C4-2B (cell line): ENCODE results near the gene SLC23A2.

Experiments
- H3K27ac ChIP-seq: fragments of 450-650 bp; 2 replicates; pipeline ENCODE4 v1.5.1; 2017
- ZFX ChIP-seq: fragments of 450-650 bp; IDR thresholded peaks from 2 replicates; pipeline ENCODE4 v1.6.1; 2017
- TF ChIP-seq, protein P1 (sequence below): fragments of 450-650 bp; conservative IDR thresholded peaks from 2 replicates; pipeline ENCODE4 v1.5.1; 2017; ENCODE audit warnings: mild to moderate bottlenecking

SLC23A2 gene

DNA sequence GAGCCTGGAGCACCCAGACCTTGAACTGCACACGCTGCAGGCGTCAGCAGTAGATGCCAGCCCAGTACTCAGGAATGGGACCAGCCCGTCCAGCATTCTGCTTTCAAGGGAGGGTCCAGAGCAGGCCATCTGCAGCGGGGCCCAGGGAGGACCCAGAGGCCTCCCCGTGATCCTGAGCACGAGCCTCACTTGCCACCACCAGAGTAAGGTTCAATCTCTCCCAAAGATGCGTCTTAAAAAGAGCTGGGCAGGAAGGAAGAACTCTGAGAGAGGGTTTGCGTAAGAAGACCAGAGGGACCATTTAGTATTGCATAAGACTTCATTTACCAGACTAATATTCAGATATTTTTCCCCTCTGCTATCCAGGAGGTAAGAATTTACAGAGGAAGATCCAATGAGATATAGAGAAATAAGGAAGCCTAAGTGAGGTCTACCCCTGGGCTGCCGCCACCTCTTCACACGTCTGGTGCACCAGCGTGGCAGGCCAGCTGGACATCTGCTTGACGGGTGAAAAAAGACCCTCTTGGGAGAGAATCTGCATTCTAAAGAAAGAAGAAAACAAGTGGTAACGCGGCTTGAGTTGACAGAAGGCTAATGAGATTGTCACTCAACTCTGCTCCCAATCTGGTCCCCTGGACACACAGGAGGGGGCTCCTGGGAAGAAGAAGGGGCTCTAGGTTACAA, 172.3 kb downstream of the SLC23A2 start:
- TF ChIP-seq, protein P1, sequence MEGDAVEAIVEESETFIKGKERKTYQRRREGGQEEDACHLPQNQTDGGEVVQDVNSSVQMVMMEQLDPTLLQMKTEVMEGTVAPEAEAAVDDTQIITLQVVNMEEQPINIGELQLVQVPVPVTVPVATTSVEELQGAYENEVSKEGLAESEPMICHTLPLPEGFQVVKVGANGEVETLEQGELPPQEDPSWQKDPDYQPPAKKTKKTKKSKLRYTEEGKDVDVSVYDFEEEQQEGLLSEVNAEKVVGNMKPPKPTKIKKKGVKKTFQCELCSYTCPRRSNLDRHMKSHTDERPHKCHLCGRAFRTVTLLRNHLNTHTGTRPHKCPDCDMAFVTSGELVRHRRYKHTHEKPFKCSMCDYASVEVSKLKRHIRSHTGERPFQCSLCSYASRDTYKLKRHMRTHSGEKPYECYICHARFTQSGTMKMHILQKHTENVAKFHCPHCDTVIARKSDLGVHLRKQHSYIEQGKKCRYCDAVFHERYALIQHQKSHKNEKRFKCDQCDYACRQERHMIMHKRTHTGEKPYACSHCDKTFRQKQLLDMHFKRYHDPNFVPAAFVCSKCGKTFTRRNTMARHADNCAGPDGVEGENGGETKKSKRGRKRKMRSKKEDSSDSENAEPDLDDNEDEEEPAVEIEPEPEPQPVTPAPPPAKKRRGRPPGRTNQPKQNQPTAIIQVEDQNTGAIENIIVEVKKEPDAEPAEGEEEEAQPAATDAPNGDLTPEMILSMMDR = no peak
- TF ChIP-seq ZFX = no peak
- H3K27ac ChIP-seq = no peak overlapping the region

DNA sequence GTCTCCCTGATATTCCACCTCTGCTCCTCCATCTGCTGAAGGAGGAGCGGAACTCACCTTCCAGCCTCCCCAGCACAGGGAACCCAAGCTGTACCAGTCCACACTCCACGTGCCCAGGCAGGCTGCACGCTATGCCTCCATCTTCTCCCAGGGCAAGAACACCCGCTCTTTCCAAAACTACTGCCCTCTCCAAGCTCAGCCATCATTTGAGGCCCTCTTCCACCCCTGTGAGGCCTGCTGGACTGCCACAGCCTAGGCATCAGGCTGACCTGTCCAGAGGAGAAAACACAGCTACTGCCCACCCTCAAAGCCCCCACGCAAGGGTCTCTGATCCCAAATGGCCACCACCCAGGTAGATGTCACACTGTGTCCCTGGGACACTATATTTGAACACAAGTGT, 179.7 kb downstream of the SLC23A2 start:
- TF ChIP-seq, protein P1 = no peak
- no peak for TF ChIP-seq ZFX
- H3K27ac ChIP-seq = no peak overlapping the region

DNA sequence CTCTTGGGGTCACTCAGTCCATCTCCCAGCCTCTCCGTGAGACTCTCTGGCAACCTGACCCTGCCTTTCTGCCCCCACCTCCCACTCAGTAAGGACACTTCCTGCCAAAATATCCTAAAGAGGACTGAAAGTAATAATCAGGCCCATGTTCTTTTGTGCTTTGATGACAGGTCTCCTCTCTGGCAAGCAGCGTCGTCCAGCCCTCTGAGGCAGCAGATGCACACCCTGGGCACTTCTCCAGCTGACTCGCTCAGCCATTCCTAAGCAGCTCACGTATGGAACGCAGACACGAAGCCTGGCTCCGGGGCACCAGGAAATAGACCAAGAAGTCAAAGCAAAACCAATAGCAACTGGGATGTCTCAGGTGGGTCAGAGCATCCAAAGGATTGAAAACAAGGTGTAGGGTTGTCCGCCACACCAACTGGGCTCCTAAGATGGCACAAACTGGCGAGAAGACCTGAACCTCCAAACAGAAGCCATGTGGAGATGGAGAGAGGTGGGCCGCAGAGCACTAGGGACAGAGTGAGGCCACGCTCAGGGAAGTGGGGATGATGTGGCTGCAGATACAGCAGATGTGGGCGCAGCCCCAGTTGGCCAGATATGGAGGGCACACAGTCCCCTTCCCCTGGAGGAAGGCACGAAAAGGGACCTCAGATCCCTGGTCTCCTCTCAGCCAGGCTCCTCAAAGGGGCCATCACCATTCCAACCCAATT, 180.3 kb downstream of the SLC23A2 start:
- TF ChIP-seq, protein P1 = no peak
- no peak for TF ChIP-seq ZFX
- H3K27ac ChIP-seq = no peak overlapping the region

DNA sequence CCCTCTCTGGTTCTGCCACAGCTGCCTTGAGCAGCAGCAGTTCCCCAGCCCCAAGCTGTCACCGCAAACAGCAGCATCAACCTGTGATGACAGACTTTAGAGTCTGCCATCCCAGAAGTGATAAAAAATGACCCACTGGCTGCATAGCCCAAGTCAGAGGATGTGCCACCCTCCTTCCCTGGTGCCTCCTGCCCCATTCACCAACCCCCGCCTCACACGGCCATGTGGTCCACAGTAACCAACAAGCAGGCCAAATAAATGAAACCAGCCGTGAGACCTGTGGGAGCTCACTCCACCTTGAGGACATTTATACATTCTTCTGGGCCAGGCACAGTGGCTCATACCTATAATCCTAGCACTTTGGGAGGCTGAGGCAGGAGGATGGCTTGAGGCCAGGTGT, 181.4 kb downstream of the SLC23A2 start:
- TF ChIP-seq, protein P1 = no peak
- TF ChIP-seq ZFX = no peak
- H3K27ac ChIP-seq = no peak overlapping the region

DNA sequence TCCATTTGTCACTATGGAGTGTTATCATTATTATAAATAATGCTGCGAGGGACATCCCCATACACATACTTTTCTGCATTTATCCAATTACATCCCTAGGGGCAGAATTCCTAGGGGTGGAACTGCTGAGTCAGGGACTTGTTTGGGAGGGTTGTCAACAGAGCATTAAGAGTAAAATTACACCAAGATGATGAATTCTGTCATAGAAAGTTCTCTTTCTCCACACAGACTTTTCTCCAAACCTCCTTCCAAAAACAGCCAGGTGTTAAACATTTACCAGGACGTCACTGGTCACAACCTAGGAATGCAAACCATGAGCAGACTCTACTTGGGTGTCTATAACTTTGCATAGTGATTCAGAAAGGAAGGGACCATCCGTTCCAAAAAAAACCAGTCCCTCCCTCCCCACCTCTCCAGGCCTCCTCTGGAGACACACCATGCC, 184.1 kb downstream of the SLC23A2 start:
- no peak for TF ChIP-seq ZFX
- TF ChIP-seq, protein P1 = no peak; the same call in 1 of the 2 replicates
- H3K27ac ChIP-seq = no peak overlapping the region

DNA sequence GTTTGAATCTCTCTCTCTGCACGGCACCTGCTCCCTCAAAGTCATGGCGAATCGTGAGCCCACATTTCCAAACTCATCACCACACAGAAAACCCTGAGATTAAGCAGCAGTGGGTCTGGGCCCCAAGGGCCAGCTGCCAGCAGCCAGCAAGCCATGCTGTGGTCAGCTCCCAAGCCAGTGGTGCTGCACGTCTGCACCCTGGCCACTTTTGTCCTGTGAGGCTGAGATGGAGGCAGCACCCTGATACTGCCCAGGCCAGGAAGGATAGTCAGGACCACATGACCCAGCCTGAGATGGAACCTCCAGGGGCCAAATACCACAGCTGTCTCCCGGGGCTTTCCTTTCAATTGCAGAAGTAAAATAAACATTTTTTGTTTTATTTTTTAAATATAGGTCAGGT, 185.7 kb downstream of the SLC23A2 start:
- H3K27ac ChIP-seq = no peak overlapping the region
- TF ChIP-seq, protein P1 = no peak
- no peak for TF ChIP-seq ZFX

DNA sequence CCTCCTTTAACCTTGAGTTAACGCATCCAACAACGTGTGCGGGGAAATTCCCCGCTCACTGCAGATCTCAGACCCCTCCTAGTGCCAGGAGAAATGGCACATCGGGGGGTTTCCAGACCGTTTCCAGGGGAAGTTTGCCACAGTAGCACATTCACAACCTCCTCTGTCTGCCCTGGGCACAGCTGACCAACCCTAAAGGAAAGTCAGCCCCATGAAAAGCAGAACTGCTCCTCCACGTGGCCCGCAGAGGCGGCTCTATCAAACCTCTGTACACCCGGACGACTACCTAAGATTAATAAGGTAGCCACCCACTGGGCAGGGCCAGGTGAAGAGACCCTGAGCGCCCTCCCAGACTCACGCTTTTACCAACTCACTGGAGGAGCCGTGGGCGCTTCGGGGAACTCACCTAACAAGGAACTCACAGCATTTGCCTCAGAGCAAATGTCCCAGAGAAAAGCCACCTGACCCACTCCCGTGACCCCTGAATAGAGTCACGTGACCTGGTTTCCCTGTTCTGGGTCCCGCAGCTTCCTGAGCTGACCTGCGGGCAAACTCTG, 186.5 kb downstream of the SLC23A2 start:
- TF ChIP-seq, protein P1 = no peak
- no peak overlapping the region for H3K27ac ChIP-seq
